SK-N-SH (cell line): Measurements from ENCODE around the gene LGALS12. TPM values are rescaled to one million over a fixed set of nuclear protein-coding genes. Genes with fewer than 3 reads are reported as not detected.

Experiments
- CTCF ChIA-PET: fragments of 300-600, 350-600 bp; formaldehyde crosslinking; extraction: SDS; loops from one replicate; lab custom pipeline; 2021; lab: Yijun Ruan, JAX
- POLR2A ChIA-PET: fragments of 350-600 bp; sonication (Branson Sonifier 250); formaldehyde crosslinking; extraction: SDS; loops from one replicate; lab custom pipeline; 2020; ENCODE audit warnings: antibody characterized with exemption, inconsistent platforms; lab: Yijun Ruan, JAX
- DNase-seq: peaks from one replicate; pipeline ENCODE4 v3.0.0; 2012
- H2AFZ ChIP-seq: fragments of 200-600 bp; sonication (generic); 2 replicates; pipeline ENCODE4 v1.8.1; 2016; ENCODE audit warnings: antibody characterized with exemption, mild to moderate bottlenecking, low read depth
- H3F3A ChIP-seq: fragments of 200-600 bp; sonication (generic); replicated peaks from 2 replicates; pipeline ENCODE3; 2016; ENCODE audit warnings: antibody characterized with exemption, mild to moderate bottlenecking; ENCODE audit not compliant: insufficient read depth
- H3K27ac ChIP-seq, 2 experiments: fragments of 200-500 bp in 1 of 2; fragments of 200-600 bp in 1 of 2; sonication (Bioruptor generic) in 1 of 2; sonication (generic), shearing (Covaris generic) in 1 of 2; 2 replicates each; pipeline versions ENCODE4 v1.5.1 to v1.6.1; 2014 to 2016; ENCODE audit warnings: low read depth in 2 of 2, inconsistent platforms in 1 of 2, low read length in 1 of 2, mild to moderate bottlenecking in 1 of 2, mixed read lengths in 1 of 2
- H3K27me3 ChIP-seq: fragments of 200-600 bp; sonication (generic), shearing (Covaris generic); 2 replicates; pipeline ENCODE4 v1.6.1; 2016; ENCODE audit warnings: mixed run types; ENCODE audit not compliant: insufficient read depth
- H3K36me3 ChIP-seq, 2 experiments: fragments of 200-500 bp in 1 of 2; fragments of 200-600 bp in 1 of 2; sonication (Bioruptor generic) in 1 of 2; sonication (generic) in 1 of 2; replicated peaks in 1 of 2; 2 replicates each; pipeline versions ENCODE3 to v1.5.1; 2014 to 2016; ENCODE audit warnings: low read length in 1 of 2, mild to moderate bottlenecking in 1 of 2; ENCODE audit not compliant: insufficient read depth in 2 of 2, control insufficient read depth in 1 of 2
- H3K4me1 ChIP-seq, 2 experiments: fragments of 200-500 bp in 1 of 2; fragments of 200-600 bp in 1 of 2; sonication (Bioruptor generic) in 1 of 2; sonication (generic), shearing (Covaris generic) in 1 of 2; 2 replicates each; pipeline versions ENCODE4 v1.5.1 to v1.6.1; 2014 to 2016; ENCODE audit warnings: low read depth in 1 of 2, low read length in 1 of 2, mixed run types in 1 of 2; ENCODE audit not compliant: insufficient read depth in 2 of 2, control insufficient read depth in 1 of 2
- H3K4me2 ChIP-seq: fragments of 200-600 bp; sonication (generic), shearing (Covaris generic); 2 replicates; pipeline ENCODE4 v1.6.1; 2017; ENCODE audit warnings: mixed run types
- H3K4me3 ChIP-seq, 2 experiments: fragments of 200-500 bp in 1 of 2; fragments of 200-600 bp in 1 of 2; sonication (Bioruptor generic) in 1 of 2; sonication (generic), shearing (Covaris generic) in 1 of 2; 2 replicates each; pipeline versions ENCODE4 v1.5.1 to v1.8.1; 2014 to 2016; ENCODE audit warnings: low read depth in 2 of 2, inconsistent platforms in 1 of 2, low read length in 1 of 2, mild to moderate bottlenecking in 1 of 2, mixed read lengths in 1 of 2, moderate library complexity in 1 of 2
- H3K79me2 ChIP-seq: fragments of 200-600 bp; sonication (generic); 2 replicates; pipeline ENCODE4 v1.8.1; 2017; ENCODE audit warnings: mild to moderate bottlenecking; ENCODE audit not compliant: insufficient read depth
- H3K9ac ChIP-seq: fragments of 200-600 bp; sonication (generic); 2 replicates; pipeline ENCODE4 v1.6.1; 2017; ENCODE audit warnings: mixed run types
- H3K9me2 ChIP-seq: fragments of 200-600 bp; sonication (generic); 2 replicates; pipeline ENCODE4 v1.6.1; 2017; ENCODE audit warnings: mixed run types
- H3K9me3 ChIP-seq: fragments of 200-600 bp; sonication (generic); 2 replicates; pipeline ENCODE4 v1.6.1; 2017; ENCODE audit warnings: mixed run types, mild to moderate bottlenecking, moderate library complexity
- H4K20me1 ChIP-seq: fragments of 200-600 bp; sonication (generic); 2 replicates; pipeline ENCODE4 v1.6.1; 2017; ENCODE audit warnings: mild to moderate bottlenecking, mixed run types; ENCODE audit not compliant: insufficient read depth
- GATA2 ChIP-seq: sonication (generic); formaldehyde crosslinking; IDR thresholded peaks from 2 replicates; pipeline ENCODE4 v1.5.0; 2020; ENCODE audit warnings: mild to moderate bottlenecking, missing genetic modification reagents
- IRF3 ChIP-seq: fragments of 150-350 bp; IDR thresholded peaks from 2 replicates; pipeline ENCODE4 v1.6.1; 2016; ENCODE audit warnings: mild to moderate bottlenecking, low read depth, low read length
- NFIC ChIP-seq: IDR thresholded peaks from 2 replicates; pipeline ENCODE4 v1.4.0; 2012; ENCODE audit warnings: borderline replicate concordance
- SMC3 ChIP-seq: IDR thresholded peaks from 2 replicates; pipeline ENCODE4 v1.6.1; 2012; ENCODE audit warnings: low read depth, low read length, improper control_type of control experiment
- TCF12 ChIP-seq: IDR thresholded peaks from 2 replicates; pipeline ENCODE4 v1.4.0; 2012
- WGBS: methylation state at CpG from one replicate; pipeline ENCODE4 v1.1.6; 2017; ENCODE audit warnings: low lambda C conversion rate; 5-methylcytosine and 5-hydroxymethylcytosine counted together
- polyA plus RNA-seq, 3 experiments: library from polyadenylated mRNA; depleted of rRNA; stranded (reverse); fragments of >200 nt; gene quantifications; 2 replicates each; pipeline ENCODE4 v1.2.3, GENCODE V29; 2012
- TF ChIP-seq, protein P1 (sequence below): IDR thresholded peaks from 2 replicates; pipeline ENCODE4 v1.4.0; 2012; ENCODE audit warnings: low read depth
- TF ChIP-seq, protein P2 (sequence below): fragments of 150-350 bp; IDR thresholded peaks from 2 replicates; pipeline ENCODE4 v1.6.1; 2017; ENCODE audit warnings: antibody characterized with exemption, low read length, low read depth, borderline replicate concordance
- TF ChIP-seq, protein P3 (sequence below): IDR thresholded peaks from 2 replicates; pipeline ENCODE4; 2012

The LGALS12 gene
- polyA plus RNA-seq, 1 of the 3 experiments (the other 2 are of a cell fraction) = not detected

DNA sequence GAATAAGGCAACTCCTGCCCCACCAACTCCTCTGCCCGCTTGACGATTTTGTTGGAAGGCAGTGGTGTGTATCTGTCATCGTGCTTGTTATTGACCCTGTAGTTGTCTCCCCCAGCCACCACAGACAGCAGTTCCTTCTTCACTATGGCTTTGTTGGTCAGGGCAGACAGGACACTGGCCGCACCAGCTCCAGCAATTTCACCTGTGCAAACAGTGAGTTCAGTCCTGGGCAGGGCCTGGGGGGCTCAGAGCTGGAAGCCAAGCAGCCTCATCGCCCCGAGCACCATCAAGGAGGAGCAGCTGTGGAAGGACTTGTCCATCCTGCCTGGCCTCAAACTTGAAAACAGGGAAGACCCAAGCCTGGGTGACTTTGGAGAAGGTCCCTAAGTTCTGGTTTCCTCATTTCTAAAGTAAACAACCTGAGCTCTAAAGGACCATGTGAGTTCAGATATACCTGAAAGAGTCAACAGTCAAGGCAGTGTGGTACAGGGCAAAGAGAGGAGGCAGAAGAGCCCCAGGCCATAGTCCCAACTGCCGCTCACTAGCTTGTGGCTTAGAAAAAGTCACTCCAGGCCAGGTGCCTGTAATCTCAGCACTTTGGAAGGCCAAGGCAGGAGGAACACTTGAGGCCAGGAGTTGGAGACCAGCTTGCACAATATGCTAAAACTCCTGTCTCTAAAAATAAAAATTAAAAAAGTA is 52.7 kb downstream of the LGALS12 start (continued):
- no peak for TF ChIP-seq SMC3
- TF ChIP-seq, all 33 proteins: peak for 0

DNA sequence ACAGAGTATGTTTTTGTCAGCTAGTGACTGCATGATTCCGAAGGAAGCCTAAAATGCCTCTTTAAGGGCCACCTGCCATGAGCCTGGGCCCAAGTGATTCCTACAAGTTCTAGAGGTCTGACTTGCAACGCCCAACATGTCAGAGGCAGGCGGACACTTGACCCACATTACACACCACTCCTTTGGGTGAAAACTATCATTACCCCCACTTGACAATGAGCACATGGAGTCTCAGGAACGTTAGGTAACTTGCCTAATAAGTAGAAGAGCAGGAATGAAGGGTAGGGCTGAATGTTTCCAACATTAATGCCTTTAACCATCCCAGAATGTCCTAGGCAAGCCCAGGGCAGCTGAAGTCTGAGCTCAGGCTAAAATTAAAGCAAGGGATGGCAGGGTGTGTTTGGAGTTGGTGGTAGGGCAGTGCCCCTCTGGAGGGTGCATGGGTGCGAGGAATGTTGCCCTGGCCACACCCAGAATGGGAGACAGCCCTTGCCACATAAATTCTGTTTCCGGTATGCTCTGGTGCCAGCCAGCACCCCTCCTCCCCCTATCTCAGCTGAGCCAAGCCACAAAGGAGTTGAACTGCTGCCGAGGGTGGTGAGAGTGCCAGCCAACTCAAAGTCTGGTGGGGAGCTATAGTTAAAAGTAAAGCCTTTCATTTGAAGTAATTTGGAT is 54.8 kb downstream of the LGALS12 start:
- ChIA-PET POLR2A (no interaction called here), CTCF (no interaction called here)
- peak; percentile 22; the same call in 1 of the 2 replicates for TF ChIP-seq TCF12
- TF ChIP-seq, protein P1, sequence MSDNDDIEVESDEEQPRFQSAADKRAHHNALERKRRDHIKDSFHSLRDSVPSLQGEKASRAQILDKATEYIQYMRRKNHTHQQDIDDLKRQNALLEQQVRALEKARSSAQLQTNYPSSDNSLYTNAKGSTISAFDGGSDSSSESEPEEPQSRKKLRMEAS = no peak
- TF ChIP-seq GATA2 (CRISPR knock-in tag) = no peak
- TF ChIP-seq, protein P2, sequence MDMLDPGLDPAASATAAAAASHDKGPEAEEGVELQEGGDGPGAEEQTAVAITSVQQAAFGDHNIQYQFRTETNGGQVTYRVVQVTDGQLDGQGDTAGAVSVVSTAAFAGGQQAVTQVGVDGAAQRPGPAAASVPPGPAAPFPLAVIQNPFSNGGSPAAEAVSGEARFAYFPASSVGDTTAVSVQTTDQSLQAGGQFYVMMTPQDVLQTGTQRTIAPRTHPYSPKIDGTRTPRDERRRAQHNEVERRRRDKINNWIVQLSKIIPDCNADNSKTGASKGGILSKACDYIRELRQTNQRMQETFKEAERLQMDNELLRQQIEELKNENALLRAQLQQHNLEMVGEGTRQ = no peak
- no peak for TF ChIP-seq SMC3
- TF ChIP-seq NFIC = peak; percentile 77
- TF ChIP-seq, protein P3, sequence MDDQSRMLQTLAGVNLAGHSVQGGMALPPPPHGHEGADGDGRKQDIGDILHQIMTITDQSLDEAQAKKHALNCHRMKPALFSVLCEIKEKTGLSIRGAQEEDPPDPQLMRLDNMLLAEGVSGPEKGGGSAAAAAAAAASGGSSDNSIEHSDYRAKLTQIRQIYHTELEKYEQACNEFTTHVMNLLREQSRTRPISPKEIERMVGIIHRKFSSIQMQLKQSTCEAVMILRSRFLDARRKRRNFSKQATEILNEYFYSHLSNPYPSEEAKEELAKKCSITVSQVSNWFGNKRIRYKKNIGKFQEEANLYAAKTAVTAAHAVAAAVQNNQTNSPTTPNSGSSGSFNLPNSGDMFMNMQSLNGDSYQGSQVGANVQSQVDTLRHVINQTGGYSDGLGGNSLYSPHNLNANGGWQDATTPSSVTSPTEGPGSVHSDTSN = 0 out of 2 replicates have a peak, but pooled peaks have one; percentile 5
- no peak for TF ChIP-seq IRF3
- Histone ChIP-seq H3K9me3 (no peaks in the 10 kb centered on the region), H3K9ac (no peak overlapping the region), H3K4me3 (no peak overlapping the region), H3K27me3 (no peaks in the 10 kb centered on the region), H3K27ac (no peak overlapping the region), H3F3A (no peaks in the 10 kb centered on the region), H3K79me2 (no peaks in the 10 kb centered on the region), H3K4me1 (peaks cover 0 to 5% of the 10 kb centered on the region in 2 experiments; a peak in 1 of 4 replicates), H4K20me1 (no peaks in the 10 kb centered on the region), H3K4me2 (0 out of 2 replicates have a peak overlapping the region, but pooled peaks have one; percentile 19), H3K9me2 (no peaks in the 10 kb centered on the region), H3K36me3 (no peaks in the 10 kb centered on the region), H2AFZ (no peak overlapping the region; the same call in 1 of the 2 replicates)
- DNase-seq = no peak
- WGBS = 53% methylated on average over 6 of the region's 7 CpGs
